H1 (cell line): Measurements from ENCODE around the gene MBNL2. TPM values are rescaled to one million over a fixed set of nuclear protein-coding genes. Genes with fewer than 3 reads are reported as not detected.
A peak's percentile ranks its signal among the peaks of the same experiment; 100 is the strongest.

ENCODE experiments used
- CBX5 ChIP-seq: fragments of 300-800, 300-1000 bp; sonication (generic); IDR thresholded peaks from 2 replicates; pipeline ENCODE4 v1.7.1; 2016; ENCODE audit warnings: antibody characterized with exemption, low read length, low read depth
- CHD1 ChIP-seq: IDR thresholded peaks from 2 replicates; pipeline ENCODE4 v1.6.1; 2012; ENCODE audit warnings: low read depth, low read length, improper control_type of control experiment
- EZH2 ChIP-seq: fragments of 200-600 bp; sonication (generic); IDR thresholded peaks from 2 replicates; pipeline ENCODE4 v1.7.1; 2012; ENCODE audit warnings: low read depth, mild to moderate bottlenecking, moderate library complexity, low read length, inconsistent platforms; ENCODE audit not compliant: severe bottlenecking
- KDM1A ChIP-seq: fragments of 200-600, 300-600 bp; sonication (generic); IDR thresholded peaks from 2 replicates; pipeline ENCODE4 v1.7.1; 2016; ENCODE audit warnings: mild to moderate bottlenecking, low read length, borderline replicate concordance
- MAFK ChIP-seq: IDR thresholded peaks from 2 replicates; pipeline ENCODE4 v1.6.1; 2012; ENCODE audit warnings: low read depth, mild to moderate bottlenecking, improper control_type of control experiment, low read length
- RBBP5 ChIP-seq: IDR thresholded peaks from 2 replicates; pipeline ENCODE4 v1.7.1; 2012; ENCODE audit warnings: low read depth, mild to moderate bottlenecking, inconsistent platforms, low read length, moderate library complexity, borderline replicate concordance
- SIN3A ChIP-seq, 2 experiments: IDR thresholded peaks in 1 of 2; conservative IDR thresholded peaks in 1 of 2; 2 replicates each; pipeline ENCODE4 v1.6.1; 2011 to 2012; ENCODE audit warnings: low read length in 2 of 2, improper control_type of control experiment in 1 of 2, low read depth in 1 of 2, mild to moderate bottlenecking in 1 of 2
- TAF7 ChIP-seq: optimal IDR thresholded peaks from 2 replicates; pipeline ENCODE3; 2011; ENCODE audit warnings: low read depth, mild to moderate bottlenecking, inconsistent platforms, low read length, moderate library complexity, borderline replicate concordance
- polyA plus RNA-seq, 7 experiments: library from polyadenylated mRNA; depleted of rRNA in 3 of 7; stranded (reverse) in 5 of 7; unstranded in 2 of 7; fragments of >200 nt in 5 of 7; fragments of 200-250 nt in 2 of 7; gene quantifications; 1 replicate in 5 of 7; 2 replicates in 1 of 7; 4 replicates in 1 of 7; pipeline versions ENCODE4 v1.2.1 to v1.2.3, GENCODE V29; 2011 to 2013; ENCODE audit warnings: missing spikeins in 2 of 7, mixed read lengths in 2 of 7
- total RNA-seq: library from RNA; stranded (reverse); fragmentation: NEBNext Ultra II Directional; extraction: Animal tissue kit (Norgen Biotek cat#: 25700); gene quantifications from 2 replicates; pipeline ENCODE4 v1.2.1, GENCODE V29; 2021
- TF ChIP-seq, protein P1 (sequence below): fragments of 300-600 bp; sonication (generic); IDR thresholded peaks from 2 replicates; pipeline ENCODE4 v1.7.1; 2012; ENCODE audit warnings: low read length, moderate library complexity, mild to moderate bottlenecking, inconsistent platforms; ENCODE audit not compliant: insufficient replicate concordance

MBNL2 gene
- total and polyA plus RNA-seq, 2 of the 8 experiments (the other 6 are each of a cell fraction or from before 2014, with no cell fraction given) = 1.0 to 2.6 TPM

GRCh38 chr13:97434397-97435201 is 212.5 kb downstream of the MBNL2 start (continued):
- TF ChIP-seq CHD1 (no peak), EZH2 (no peak), TAF7 (no peak), SIN3A (conservative IDR thresholded peaks at IDR 0.05 in 1 of 2, IDR thresholded peaks at IDR 0.05 in 1 of 2; ENCODE audit: low read depth in 1 of 2, low read length in 2 of 2) (peak in 1 of 2 experiments; percentile 48; a peak in 1 of 4 replicates), KDM1A (no peak), CBX5 (no peak), RBBP5 (peak; percentile 61; the same call in 1 of the 2 replicates), MAFK (no peak)
- TF ChIP-seq, protein P1, sequence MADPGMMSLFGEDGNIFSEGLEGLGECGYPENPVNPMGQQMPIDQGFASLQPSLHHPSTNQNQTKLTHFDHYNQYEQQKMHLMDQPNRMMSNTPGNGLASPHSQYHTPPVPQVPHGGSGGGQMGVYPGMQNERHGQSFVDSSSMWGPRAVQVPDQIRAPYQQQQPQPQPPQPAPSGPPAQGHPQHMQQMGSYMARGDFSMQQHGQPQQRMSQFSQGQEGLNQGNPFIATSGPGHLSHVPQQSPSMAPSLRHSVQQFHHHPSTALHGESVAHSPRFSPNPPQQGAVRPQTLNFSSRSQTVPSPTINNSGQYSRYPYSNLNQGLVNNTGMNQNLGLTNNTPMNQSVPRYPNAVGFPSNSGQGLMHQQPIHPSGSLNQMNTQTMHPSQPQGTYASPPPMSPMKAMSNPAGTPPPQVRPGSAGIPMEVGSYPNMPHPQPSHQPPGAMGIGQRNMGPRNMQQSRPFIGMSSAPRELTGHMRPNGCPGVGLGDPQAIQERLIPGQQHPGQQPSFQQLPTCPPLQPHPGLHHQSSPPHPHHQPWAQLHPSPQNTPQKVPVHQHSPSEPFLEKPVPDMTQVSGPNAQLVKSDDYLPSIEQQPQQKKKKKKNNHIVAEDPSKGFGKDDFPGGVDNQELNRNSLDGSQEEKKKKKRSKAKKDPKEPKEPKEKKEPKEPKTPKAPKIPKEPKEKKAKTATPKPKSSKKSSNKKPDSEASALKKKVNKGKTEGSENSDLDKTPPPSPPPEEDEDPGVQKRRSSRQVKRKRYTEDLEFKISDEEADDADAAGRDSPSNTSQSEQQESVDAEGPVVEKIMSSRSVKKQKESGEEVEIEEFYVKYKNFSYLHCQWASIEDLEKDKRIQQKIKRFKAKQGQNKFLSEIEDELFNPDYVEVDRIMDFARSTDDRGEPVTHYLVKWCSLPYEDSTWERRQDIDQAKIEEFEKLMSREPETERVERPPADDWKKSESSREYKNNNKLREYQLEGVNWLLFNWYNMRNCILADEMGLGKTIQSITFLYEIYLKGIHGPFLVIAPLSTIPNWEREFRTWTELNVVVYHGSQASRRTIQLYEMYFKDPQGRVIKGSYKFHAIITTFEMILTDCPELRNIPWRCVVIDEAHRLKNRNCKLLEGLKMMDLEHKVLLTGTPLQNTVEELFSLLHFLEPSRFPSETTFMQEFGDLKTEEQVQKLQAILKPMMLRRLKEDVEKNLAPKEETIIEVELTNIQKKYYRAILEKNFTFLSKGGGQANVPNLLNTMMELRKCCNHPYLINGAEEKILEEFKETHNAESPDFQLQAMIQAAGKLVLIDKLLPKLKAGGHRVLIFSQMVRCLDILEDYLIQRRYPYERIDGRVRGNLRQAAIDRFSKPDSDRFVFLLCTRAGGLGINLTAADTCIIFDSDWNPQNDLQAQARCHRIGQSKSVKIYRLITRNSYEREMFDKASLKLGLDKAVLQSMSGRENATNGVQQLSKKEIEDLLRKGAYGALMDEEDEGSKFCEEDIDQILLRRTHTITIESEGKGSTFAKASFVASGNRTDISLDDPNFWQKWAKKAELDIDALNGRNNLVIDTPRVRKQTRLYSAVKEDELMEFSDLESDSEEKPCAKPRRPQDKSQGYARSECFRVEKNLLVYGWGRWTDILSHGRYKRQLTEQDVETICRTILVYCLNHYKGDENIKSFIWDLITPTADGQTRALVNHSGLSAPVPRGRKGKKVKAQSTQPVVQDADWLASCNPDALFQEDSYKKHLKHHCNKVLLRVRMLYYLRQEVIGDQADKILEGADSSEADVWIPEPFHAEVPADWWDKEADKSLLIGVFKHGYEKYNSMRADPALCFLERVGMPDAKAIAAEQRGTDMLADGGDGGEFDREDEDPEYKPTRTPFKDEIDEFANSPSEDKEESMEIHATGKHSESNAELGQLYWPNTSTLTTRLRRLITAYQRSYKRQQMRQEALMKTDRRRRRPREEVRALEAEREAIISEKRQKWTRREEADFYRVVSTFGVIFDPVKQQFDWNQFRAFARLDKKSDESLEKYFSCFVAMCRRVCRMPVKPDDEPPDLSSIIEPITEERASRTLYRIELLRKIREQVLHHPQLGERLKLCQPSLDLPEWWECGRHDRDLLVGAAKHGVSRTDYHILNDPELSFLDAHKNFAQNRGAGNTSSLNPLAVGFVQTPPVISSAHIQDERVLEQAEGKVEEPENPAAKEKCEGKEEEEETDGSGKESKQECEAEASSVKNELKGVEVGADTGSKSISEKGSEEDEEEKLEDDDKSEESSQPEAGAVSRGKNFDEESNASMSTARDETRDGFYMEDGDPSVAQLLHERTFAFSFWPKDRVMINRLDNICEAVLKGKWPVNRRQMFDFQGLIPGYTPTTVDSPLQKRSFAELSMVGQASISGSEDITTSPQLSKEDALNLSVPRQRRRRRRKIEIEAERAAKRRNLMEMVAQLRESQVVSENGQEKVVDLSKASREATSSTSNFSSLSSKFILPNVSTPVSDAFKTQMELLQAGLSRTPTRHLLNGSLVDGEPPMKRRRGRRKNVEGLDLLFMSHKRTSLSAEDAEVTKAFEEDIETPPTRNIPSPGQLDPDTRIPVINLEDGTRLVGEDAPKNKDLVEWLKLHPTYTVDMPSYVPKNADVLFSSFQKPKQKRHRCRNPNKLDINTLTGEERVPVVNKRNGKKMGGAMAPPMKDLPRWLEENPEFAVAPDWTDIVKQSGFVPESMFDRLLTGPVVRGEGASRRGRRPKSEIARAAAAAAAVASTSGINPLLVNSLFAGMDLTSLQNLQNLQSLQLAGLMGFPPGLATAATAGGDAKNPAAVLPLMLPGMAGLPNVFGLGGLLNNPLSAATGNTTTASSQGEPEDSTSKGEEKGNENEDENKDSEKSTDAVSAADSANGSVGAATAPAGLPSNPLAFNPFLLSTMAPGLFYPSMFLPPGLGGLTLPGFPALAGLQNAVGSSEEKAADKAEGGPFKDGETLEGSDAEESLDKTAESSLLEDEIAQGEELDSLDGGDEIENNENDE = no peak
